ENCODE data around the gene ARHGAP26.

Gene ARHGAP26

DNA sequence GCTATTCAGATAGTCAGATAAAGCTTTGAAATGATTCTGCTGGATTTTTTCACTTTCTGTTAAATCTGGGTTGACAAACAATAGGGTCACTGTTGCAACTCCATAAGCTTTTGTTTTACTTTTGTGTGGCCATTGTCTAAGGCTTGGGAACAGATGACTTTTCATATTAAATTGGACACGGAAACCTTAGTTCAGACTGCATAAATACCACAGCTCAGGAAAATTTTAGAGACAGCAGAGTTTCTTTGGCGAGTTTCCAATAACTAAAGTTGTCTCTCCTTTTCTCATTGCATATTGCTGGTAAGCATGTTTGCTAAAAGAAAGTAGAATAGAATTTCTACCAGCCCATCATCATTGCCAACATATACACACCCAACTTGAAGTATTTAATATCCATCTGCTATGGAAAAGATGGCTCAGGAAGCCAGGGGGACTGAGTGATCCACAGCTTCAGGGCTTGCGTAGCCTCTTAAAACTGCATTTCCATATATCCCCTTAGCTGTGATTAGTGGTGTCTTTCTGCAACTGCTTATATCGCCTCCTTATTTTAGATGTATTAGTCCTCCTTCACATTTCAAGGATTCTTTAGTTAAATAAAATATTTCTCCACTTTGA is 168.2 kb downstream of the ARHGAP26 start:
- Histone ChIP-seq H3K36me3 (ENCODE audit: insufficient read depth, low read length) (no peaks in the 10 kb centered on the region), H3K27me3 (ENCODE audit: insufficient read depth, low read length) (no peaks in the 10 kb centered on the region), H3K4me3 (ENCODE audit: low read depth, low read length) (no peak overlapping the region), H3K4me1 (ENCODE audit: control insufficient read depth, insufficient read depth, low read length, unreplicated experiment) (peaks cover 3% of the 10 kb centered on the region), H3K79me2 (ENCODE audit: control insufficient read depth, insufficient read depth, low read length, unreplicated experiment) (no peaks in the 10 kb centered on the region), H2AFZ (ENCODE audit: low read length, unreplicated experiment) (no peak overlapping the region), H3K27ac (ENCODE audit: low read depth, low read length) (no peak overlapping the region)

- Histone ChIP-seq H2AFZ (ENCODE audit: low read length, unreplicated experiment) (no peak overlapping the region), H3K4me3 (ENCODE audit: low read depth, low read length) (no peak overlapping the region), H3K36me3 (ENCODE audit: insufficient read depth, low read length) (no peaks in the 10 kb centered on the region), H3K79me2 (ENCODE audit: control insufficient read depth, insufficient read depth, low read length, unreplicated experiment) (no peaks in the 10 kb centered on the region), H3K27me3 (ENCODE audit: insufficient read depth, low read length) (no peaks in the 10 kb centered on the region), H3K4me1 (ENCODE audit: control insufficient read depth, insufficient read depth, low read length, unreplicated experiment) (peaks cover 3% of the 10 kb centered on the region), H3K27ac (ENCODE audit: low read depth, low read length) (no peak overlapping the region)
Observed at GRCh38 chr5:142939006-142939405, 168.8 kb downstream of the ARHGAP26 start.

- H3K79me2 ChIP-seq (ENCODE audit: control insufficient read depth, insufficient read depth, low read length, unreplicated experiment) = no peaks in the 10 kb centered on the region
- H3K4me3 ChIP-seq (ENCODE audit: low read depth, low read length) = no peak overlapping the region
- H3K4me1 ChIP-seq (ENCODE audit: control insufficient read depth, insufficient read depth, low read length, unreplicated experiment) = peaks cover 3% of the 10 kb centered on the region
- H3K27ac ChIP-seq (ENCODE audit: low read depth, low read length) = no peak overlapping the region
- H2AFZ ChIP-seq (ENCODE audit: low read length, unreplicated experiment) = no peak overlapping the region
- no peaks in the 10 kb centered on the region for H3K27me3 ChIP-seq (ENCODE audit: insufficient read depth, low read length)
- H3K36me3 ChIP-seq (ENCODE audit: insufficient read depth, low read length) = no peaks in the 10 kb centered on the region
Observed at GRCh38 chr5:142939884-142940283, 169.7 kb downstream of the ARHGAP26 start.

GRCh38 chr5:142941245-142941644 is 171.1 kb downstream of the ARHGAP26 start:
- no peaks in the 10 kb centered on the region for H3K4me1 ChIP-seq (ENCODE audit: control insufficient read depth, insufficient read depth, low read length, unreplicated experiment)
- H3K27me3 ChIP-seq (ENCODE audit: insufficient read depth, low read length) = no peaks in the 10 kb centered on the region
- H3K4me3 ChIP-seq (ENCODE audit: low read depth, low read length) = no peak overlapping the region
- H3K36me3 ChIP-seq (ENCODE audit: insufficient read depth, low read length) = no peaks in the 10 kb centered on the region
- no peak overlapping the region for H3K27ac ChIP-seq (ENCODE audit: low read depth, low read length)
- H2AFZ ChIP-seq (ENCODE audit: low read length, unreplicated experiment) = no peak overlapping the region
- no peaks in the 10 kb centered on the region for H3K79me2 ChIP-seq (ENCODE audit: control insufficient read depth, insufficient read depth, low read length, unreplicated experiment)

DNA sequence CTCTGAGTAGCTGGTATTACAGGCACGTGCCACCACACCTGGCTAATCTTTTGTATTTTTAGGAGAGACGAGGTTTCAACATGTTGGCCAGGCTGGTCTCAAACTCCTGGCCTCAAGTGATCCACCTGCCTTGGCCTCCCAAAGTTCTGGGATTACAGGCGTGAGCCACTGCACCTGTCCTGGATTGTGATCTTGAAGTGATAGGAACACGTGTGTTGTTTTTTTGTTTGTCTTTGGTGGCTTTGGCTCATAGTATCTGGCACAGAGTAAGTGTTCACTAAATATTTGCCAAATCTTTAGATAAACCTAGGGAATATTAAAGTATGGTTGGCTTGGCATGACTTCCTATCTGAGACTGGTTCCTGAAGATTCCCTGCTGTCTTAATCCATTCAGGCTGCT is 172.7 kb downstream of the ARHGAP26 start:
- Histone ChIP-seq H3K79me2 (ENCODE audit: control insufficient read depth, insufficient read depth, low read length, unreplicated experiment) (no peaks in the 10 kb centered on the region), H2AFZ (ENCODE audit: low read length, unreplicated experiment) (no peak overlapping the region), H3K27me3 (ENCODE audit: insufficient read depth, low read length) (no peaks in the 10 kb centered on the region), H3K4me3 (ENCODE audit: low read depth, low read length) (no peak overlapping the region), H3K36me3 (ENCODE audit: insufficient read depth, low read length) (no peaks in the 10 kb centered on the region), H3K4me1 (ENCODE audit: control insufficient read depth, insufficient read depth, low read length, unreplicated experiment) (no peaks in the 10 kb centered on the region), H3K27ac (ENCODE audit: low read depth, low read length) (no peak overlapping the region)

- Histone ChIP-seq H3K4me3 (ENCODE audit: low read depth, low read length) (no peak overlapping the region), H3K79me2 (ENCODE audit: control insufficient read depth, insufficient read depth, low read length, unreplicated experiment) (no peaks in the 10 kb centered on the region), H2AFZ (ENCODE audit: low read length, unreplicated experiment) (peak overlapping the region; percentile 35), H3K27me3 (ENCODE audit: insufficient read depth, low read length) (no peaks in the 10 kb centered on the region), H3K36me3 (ENCODE audit: insufficient read depth, low read length) (no peaks in the 10 kb centered on the region), H3K27ac (ENCODE audit: low read depth, low read length) (no peak overlapping the region), H3K4me1 (ENCODE audit: control insufficient read depth, insufficient read depth, low read length, unreplicated experiment) (no peaks in the 10 kb centered on the region)
Observed at GRCh38 chr5:142944140-142944539, 174.0 kb downstream of the ARHGAP26 start.

DNA sequence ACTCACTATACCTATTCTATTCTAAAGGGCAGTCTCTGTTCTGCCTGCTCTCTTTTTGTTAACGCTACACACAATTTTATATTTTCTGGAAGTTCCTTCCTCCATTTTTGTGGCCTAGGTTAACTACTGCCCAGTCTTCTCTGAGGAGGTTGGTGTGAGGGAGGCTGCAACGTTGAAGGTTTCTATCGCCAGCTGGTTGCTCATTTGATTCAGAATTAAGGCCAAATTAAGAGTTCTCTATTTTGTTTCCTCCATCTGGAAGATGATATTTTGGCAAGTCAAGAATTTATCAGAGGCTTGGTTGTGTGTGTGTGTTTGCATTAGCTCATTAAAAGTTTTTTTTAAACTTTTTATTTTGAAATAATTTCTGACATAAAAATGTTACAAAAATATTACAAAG is 175.1 kb downstream of the ARHGAP26 start:
- Histone ChIP-seq H3K4me3 (ENCODE audit: low read depth, low read length) (no peak overlapping the region), H3K27me3 (ENCODE audit: insufficient read depth, low read length) (no peaks in the 10 kb centered on the region), H3K79me2 (ENCODE audit: control insufficient read depth, insufficient read depth, low read length, unreplicated experiment) (no peaks in the 10 kb centered on the region), H2AFZ (ENCODE audit: low read length, unreplicated experiment) (no peak overlapping the region), H3K36me3 (ENCODE audit: insufficient read depth, low read length) (no peaks in the 10 kb centered on the region), H3K27ac (ENCODE audit: low read depth, low read length) (no peak overlapping the region), H3K4me1 (ENCODE audit: control insufficient read depth, insufficient read depth, low read length, unreplicated experiment) (no peaks in the 10 kb centered on the region)

- Histone ChIP-seq H3K36me3 (ENCODE audit: insufficient read depth, low read length) (no peaks in the 10 kb centered on the region), H3K79me2 (ENCODE audit: control insufficient read depth, insufficient read depth, low read length, unreplicated experiment) (no peaks in the 10 kb centered on the region), H3K4me1 (ENCODE audit: control insufficient read depth, insufficient read depth, low read length, unreplicated experiment) (no peaks in the 10 kb centered on the region), H3K27ac (ENCODE audit: low read depth, low read length) (no peak overlapping the region), H3K27me3 (ENCODE audit: insufficient read depth, low read length) (no peaks in the 10 kb centered on the region), H2AFZ (ENCODE audit: low read length, unreplicated experiment) (no peak overlapping the region), H3K4me3 (ENCODE audit: low read depth, low read length) (no peak overlapping the region)
Observed at GRCh38 chr5:142945845-142946244, 175.7 kb downstream of the ARHGAP26 start.

DNA sequence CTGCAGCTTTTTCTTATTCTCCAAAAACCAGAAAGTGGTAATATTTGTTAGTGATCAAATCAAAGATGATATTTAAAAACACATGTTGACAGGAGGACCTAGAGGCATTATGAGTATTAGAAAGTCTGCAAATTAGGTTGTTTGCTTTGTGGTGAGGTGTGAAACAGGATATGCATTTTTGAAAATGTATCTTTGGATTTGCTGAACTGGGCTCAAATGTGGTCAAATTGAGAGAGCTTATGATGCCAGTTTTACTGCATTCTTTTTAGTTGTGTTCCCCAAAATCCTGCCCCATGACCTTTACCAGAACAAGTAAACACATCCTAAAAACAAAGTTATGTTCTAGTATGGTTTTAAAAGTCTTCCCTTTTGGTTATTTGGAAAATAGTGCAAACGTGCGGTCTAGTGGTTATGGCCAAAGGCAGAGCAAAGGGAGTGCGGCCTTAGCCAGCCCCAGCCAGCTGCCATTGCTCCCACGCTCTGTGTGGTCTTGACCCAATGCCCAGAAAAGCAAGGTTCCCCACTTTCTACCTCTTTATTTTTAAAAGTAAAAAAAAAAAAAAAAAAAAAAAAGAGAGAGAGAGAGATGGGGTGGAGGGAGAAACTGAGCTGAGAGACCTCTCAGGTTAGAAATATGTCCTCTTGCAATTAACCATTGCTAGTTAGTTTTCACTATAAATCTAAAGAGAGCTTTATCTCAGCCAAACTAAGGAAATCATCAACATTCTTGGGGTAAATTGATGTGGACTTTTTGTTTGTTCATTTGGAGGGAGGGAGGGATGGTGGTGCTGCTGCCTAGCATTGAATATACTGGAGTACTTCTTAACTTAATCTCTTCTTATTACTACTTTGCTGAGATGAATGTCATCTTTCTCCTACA is 176.6 kb downstream of the ARHGAP26 start:
- Histone ChIP-seq H3K27ac (ENCODE audit: low read depth, low read length) (no peak overlapping the region), H3K79me2 (ENCODE audit: control insufficient read depth, insufficient read depth, low read length, unreplicated experiment) (no peaks in the 10 kb centered on the region), H3K36me3 (ENCODE audit: insufficient read depth, low read length) (no peaks in the 10 kb centered on the region), H3K4me3 (ENCODE audit: low read depth, low read length) (no peak overlapping the region), H2AFZ (ENCODE audit: low read length, unreplicated experiment) (no peak overlapping the region), H3K27me3 (ENCODE audit: insufficient read depth, low read length) (no peaks in the 10 kb centered on the region), H3K4me1 (ENCODE audit: control insufficient read depth, insufficient read depth, low read length, unreplicated experiment) (no peaks in the 10 kb centered on the region)

DNA sequence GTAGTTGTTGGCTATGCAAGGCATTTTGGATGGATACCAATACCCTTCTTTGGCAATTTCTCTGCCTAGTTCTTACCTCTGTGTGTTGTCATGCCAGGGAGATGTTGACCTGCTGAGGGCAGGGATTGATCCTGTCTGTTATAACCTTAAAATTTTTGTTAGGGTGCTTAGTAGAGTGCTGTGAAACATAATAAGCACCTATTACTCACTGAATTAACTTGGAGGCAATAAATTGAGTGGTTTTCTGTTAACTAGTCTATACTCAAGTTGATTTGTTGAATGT is 177.2 kb downstream of the ARHGAP26 start:
- H3K4me1 ChIP-seq (ENCODE audit: control insufficient read depth, insufficient read depth, low read length, unreplicated experiment) = no peaks in the 10 kb centered on the region
- H3K36me3 ChIP-seq (ENCODE audit: insufficient read depth, low read length) = no peaks in the 10 kb centered on the region
- H3K27ac ChIP-seq (ENCODE audit: low read depth, low read length) = no peak overlapping the region
- H3K79me2 ChIP-seq (ENCODE audit: control insufficient read depth, insufficient read depth, low read length, unreplicated experiment) = no peaks in the 10 kb centered on the region
- H2AFZ ChIP-seq (ENCODE audit: low read length, unreplicated experiment) = no peak overlapping the region
- H3K4me3 ChIP-seq (ENCODE audit: low read depth, low read length) = no peak overlapping the region
- H3K27me3 ChIP-seq (ENCODE audit: insufficient read depth, low read length) = no peaks in the 10 kb centered on the region

- H3K79me2 ChIP-seq (ENCODE audit: control insufficient read depth, insufficient read depth, low read length, unreplicated experiment) = no peaks in the 10 kb centered on the region
- no peak overlapping the region for H2AFZ ChIP-seq (ENCODE audit: low read length, unreplicated experiment)
- H3K27ac ChIP-seq (ENCODE audit: low read depth, low read length) = no peak overlapping the region
- no peaks in the 10 kb centered on the region for H3K36me3 ChIP-seq (ENCODE audit: insufficient read depth, low read length)
- no peaks in the 10 kb centered on the region for H3K4me1 ChIP-seq (ENCODE audit: control insufficient read depth, insufficient read depth, low read length, unreplicated experiment)
- H3K27me3 ChIP-seq (ENCODE audit: insufficient read depth, low read length) = no peaks in the 10 kb centered on the region
- H3K4me3 ChIP-seq (ENCODE audit: low read depth, low read length) = no peak overlapping the region
Observed at GRCh38 chr5:142952229-142952628, 182.1 kb downstream of the ARHGAP26 start.
